Panc1 (cell line): ENCODE measurements around the gene SNX13. TPM values are rescaled to one million over a fixed set of nuclear protein-coding genes. Genes with fewer than 3 reads are reported as not detected.

ENCODE experiments used
- ATAC-seq: fragments of 200-7000 bp; cut with Tn5 transposase; 2 replicates; pipeline ENCODE4 v1.9.1; 2020; ENCODE audit warnings: mild to moderate bottlenecking, moderate library complexity
- BruUV-seq: library from RNA; stranded (reverse); fragments of 400-500 nt; replicated peaks from 2 replicates; lab custom pipeline; 2021; lab: Mats Ljungman, UMichigan
- CTCF ChIA-PET: fragments of 300-600 bp; sonication (Branson Sonifier 250); formaldehyde crosslinking; loops from one replicate; lab custom pipeline; 2022; ENCODE audit warnings: antibody characterized with exemption; lab: Charles Lee
- POLR2A ChIA-PET: fragments of 300-600 bp; sonication (Branson Sonifier 250); formaldehyde crosslinking; loops from one replicate; lab custom pipeline; 2022; ENCODE audit warnings: antibody characterized with exemption; lab: Charles Lee
- DNase-seq: peaks from one replicate; pipeline ENCODE4 v3.0.0-alpha.2; 2010; ENCODE audit warnings: low read depth, low spot score
- H3K27ac ChIP-seq: 2 replicates; pipeline ENCODE4 v1.5.1; 2011; ENCODE audit warnings: mild to moderate bottlenecking, low read length, inconsistent platforms
- H3K27me3 ChIP-seq: fragments of 200-500 bp; sonication (Bioruptor generic); 2 replicates; pipeline ENCODE4 v1.6.0; 2014; ENCODE audit warnings: low read length, inconsistent platforms; ENCODE audit not compliant: control insufficient read depth, insufficient read depth
- H3K36me3 ChIP-seq: fragments of 200-500 bp; sonication (Bioruptor generic); 2 replicates; pipeline ENCODE4 v1.5.1; 2014; ENCODE audit warnings: inconsistent platforms, mild to moderate bottlenecking, low read length, moderate library complexity; ENCODE audit not compliant: control insufficient read depth, insufficient read depth
- H3K4me1 ChIP-seq: 2 replicates; pipeline ENCODE4 v1.5.1; 2011; ENCODE audit warnings: inconsistent platforms, mild to moderate bottlenecking, low read length, moderate library complexity; ENCODE audit not compliant: control insufficient read depth, insufficient read depth
- H3K4me3 ChIP-seq, 2 experiments: 2 replicates each; pipeline ENCODE4 v1.5.1; 2011 to 2012; ENCODE audit warnings: low read depth in 2 of 2, low read length in 2 of 2, mild to moderate bottlenecking in 2 of 2, inconsistent platforms in 1 of 2, moderate library complexity in 1 of 2
- H3K9me3 ChIP-seq: fragments of 200-500 bp; sonication (Bioruptor generic); 2 replicates; pipeline ENCODE4 v1.5.1; 2014; ENCODE audit warnings: low read depth, mild to moderate bottlenecking, inconsistent platforms, low read length, moderate library complexity; ENCODE audit not compliant: control insufficient read depth, insufficient read depth
- CTCF ChIP-seq: fragments of 450-650 bp; IDR thresholded peaks from 2 replicates; pipeline ENCODE4 v1.5.1; 2017; ENCODE audit warnings: mild to moderate bottlenecking
- POLR2AphosphoS5 ChIP-seq: IDR thresholded peaks from 2 replicates; pipeline ENCODE4 v1.6.1; 2012; ENCODE audit warnings: mild to moderate bottlenecking, low read depth, low read length, moderate library complexity
- REST ChIP-seq, 2 experiments: IDR thresholded peaks; 2 replicates each; pipeline ENCODE4 v1.6.1; 2011 to 2012; ENCODE audit warnings: low read depth in 2 of 2, control low read depth in 1 of 2, low read length in 1 of 2, mild to moderate bottlenecking in 1 of 2, moderate library complexity in 1 of 2; ENCODE audit not compliant: insufficient read depth in 1 of 2
- SIN3A ChIP-seq: IDR thresholded peaks from 2 replicates; pipeline ENCODE4 v1.6.1; 2012; ENCODE audit warnings: low read depth, mild to moderate bottlenecking, low read length, moderate library complexity, borderline replicate concordance; ENCODE audit not compliant: insufficient read depth
- TCF7L2 ChIP-seq: IDR thresholded peaks from 2 replicates; pipeline ENCODE4 v1.6.1; 2011; ENCODE audit warnings: mild to moderate bottlenecking, low read depth, low read length, inconsistent platforms
- in situ Hi-C: cut with HindIII; loops from 2 replicates; pipeline ENCODE4 v1.10.0; 2016; ENCODE audit warnings: low sequenced_read_pairs, low pct_unique_long_range_greater_than_20kb
- intact Hi-C: fragments of 100-400 bp; cut with micrococcal nuclease; formaldehyde crosslinking; loops from one replicate; pipeline ENCODE4 v1.10.0; 2022; ENCODE audit not compliant: unreplicated experiment
- total RNA-seq: library from RNA; stranded (reverse); gene quantifications from one replicate; pipeline ENCODE4 v1.2.1, GENCODE V29; 2021; ENCODE audit not compliant: unreplicated experiment

Gene SNX13
- total RNA-seq, 1 experiment from 2014 or later = 53.3 TPM

GRCh38 chr7:17936321-17936720 lies 4.0 kb downstream of the SNX13 start:
- BruUV-seq = no TSS peak
- no peaks in the 10 kb centered on the region for H3K27me3 ChIP-seq
- ChIA-PET POLR2A (interaction anchor here (0.6 kb wide), 2 partner anchors 163 to 638 kb away, joined by 4 to 13 read pairs; partner anchors contain the start of gene AHR), CTCF (no interaction called here)
- no peak overlapping the region for H3K27ac ChIP-seq
- intact Hi-C loops (no loop called here), in situ Hi-C loops (no loop called here)
- H3K36me3 ChIP-seq = no peaks in the 10 kb centered on the region; the same call in 1 of the 2 replicates
- H3K4me3 ChIP-seq = no peak overlapping the region
- peaks cover 14% of the 10 kb centered on the region for H3K4me1 ChIP-seq
- no peak for TF ChIP-seq POLR2AphosphoS5
- no peaks in the 10 kb centered on the region for H3K9me3 ChIP-seq
- no peak for ATAC-seq
- no peak for DNase-seq

- ATAC-seq = no peak
- BruUV-seq = no TSS peak
- DNase-seq = no peak
- ChIA-PET CTCF (no interaction called here), POLR2A (interaction anchor here (0.6 kb wide), 1 partner anchor 345 kb away, joined by 4 read pairs; no protein-coding TSS in a partner anchor)
- intact Hi-C loops (no loop called here), in situ Hi-C loops (no loop called here)
- no peaks in the 10 kb centered on the region for H3K36me3 ChIP-seq
- H3K4me1 ChIP-seq = peaks cover 10% of the 10 kb centered on the region
- TF ChIP-seq REST (IDR thresholded peaks at IDR 0.05; ENCODE audit: insufficient read depth in 1 of 2, low read depth in 2 of 2, low read length in 1 of 2) = no peak
- H3K9me3 ChIP-seq = no peaks in the 10 kb centered on the region
- no peaks in the 10 kb centered on the region for H3K27me3 ChIP-seq
- no peak overlapping the region for H3K27ac ChIP-seq
- H3K4me3 ChIP-seq = no peak overlapping the region
These were observed 5.6 kb downstream of the SNX13 start for GRCh38 chr7:17934612-17935240.

GRCh38 chr7:17934094-17934493 lies 6.2 kb downstream of the SNX13 start:
- ChIA-PET CTCF (no interaction called here), POLR2A (interaction anchor here (0.6 kb wide), 1 partner anchor 346 kb away, joined by 4 read pairs; no protein-coding TSS in a partner anchor)
- ATAC-seq (no peak), DNase-seq (no peak)
- Histone ChIP-seq H3K27ac (no peak overlapping the region), H3K27me3 (no peaks in the 10 kb centered on the region), H3K4me1 (peaks cover 10% of the 10 kb centered on the region), H3K36me3 (no peaks in the 10 kb centered on the region), H3K9me3 (no peaks in the 10 kb centered on the region), H3K4me3 (no peak overlapping the region)
- intact Hi-C loops = no loop called here
- BruUV-seq = no TSS peak
- no peak for TF ChIP-seq SIN3A
- in situ Hi-C loops = no loop called here

GRCh38 chr7:17932770-17933169 lies 7.5 kb downstream of the SNX13 start:
- DNase-seq = no peak
- Histone ChIP-seq H3K4me1 (peaks cover 3% of the 10 kb centered on the region; the same call in 1 of the 2 replicates), H3K9me3 (no peaks in the 10 kb centered on the region), H3K4me3 (no peak overlapping the region), H3K27me3 (no peaks in the 10 kb centered on the region), H3K27ac (no peak overlapping the region), H3K36me3 (no peaks in the 10 kb centered on the region)
- POLR2A ChIA-PET = no interaction called here
- in situ Hi-C loops (no loop called here), intact Hi-C loops (no loop called here)
- CTCF ChIA-PET = interaction anchor here (0.7 kb wide), 1 partner anchor 14 kb away, joined by 5 read pairs; no protein-coding TSS in a partner anchor
- BruUV-seq = no TSS peak
- ATAC-seq = no peak
- TF ChIP-seq REST (IDR thresholded peaks at IDR 0.05; ENCODE audit: insufficient read depth in 1 of 2, low read depth in 2 of 2, low read length in 1 of 2) (no peak), POLR2AphosphoS5 (no peak), TCF7L2 (no peak), CTCF (no peak), SIN3A (no peak)
